ENCODE results near the gene MYO9B. TPM values are rescaled to one million over a fixed set of nuclear protein-coding genes. Genes with fewer than 3 reads are reported as not detected.
"Not testable (repeated sequence)": the region's sequence is repeated elsewhere in the genome, so short reads cannot be mapped to it uniquely, and the experiment has no call there.

MYO9B gene
- total and polyA plus RNA-seq, 9 donors: 18.0 to 55.5 (median 39.7) TPM

GRCh38 chr19:17178291-17178690 is 102.7 kb downstream of the MYO9B start:
- Histone ChIP-seq H3K36me3 (ENCODE audit: control insufficient read depth, insufficient read depth, low read length) (peaks cover 31% of the 10 kb centered on the region), H3K4me1 (ENCODE audit: control insufficient read depth, insufficient read depth, low read length) (no peaks in the 10 kb centered on the region), H3K27ac (ENCODE audit: low read length) (no peak overlapping the region), H3K27me3 (ENCODE audit: control insufficient read depth, insufficient read depth, low read length) (no peaks in the 10 kb centered on the region), H3K9me3 (replicated peaks; ENCODE audit: control insufficient read depth, low read depth, low read length) (no peaks in the 10 kb centered on the region), H3K4me3 (ENCODE audit: low read length) (no peak overlapping the region)
- 78% methylated on average over 3 of the region's 10 CpGs for whole genome bisulfite sequencing (ENCODE audit: insufficient coverage)
- DNase-seq: no peak

- H3K27ac ChIP-seq (ENCODE audit: low read length): no peak overlapping the region
- H3K36me3 ChIP-seq (ENCODE audit: control insufficient read depth, insufficient read depth, low read length): peaks cover 43% of the 10 kb centered on the region
- no peak for DNase-seq
- H3K4me1 ChIP-seq (ENCODE audit: control insufficient read depth, insufficient read depth, low read length): peaks cover 6% of the 10 kb centered on the region
- no peak overlapping the region for H3K4me3 ChIP-seq (ENCODE audit: low read length)
- 54% methylated on average over 20 of the region's 22 CpGs for WGBS (ENCODE audit: insufficient coverage)
- no peaks in the 10 kb centered on the region for H3K27me3 ChIP-seq (ENCODE audit: control insufficient read depth, insufficient read depth, low read length)
- H3K9me3 ChIP-seq (replicated peaks; ENCODE audit: control insufficient read depth, low read depth, low read length): no peaks in the 10 kb centered on the region
Measured at GRCh38 chr19:17180997-17181702, 105.6 kb downstream of the MYO9B start.

- DNase-seq: no peak
- Histone ChIP-seq H3K27ac (ENCODE audit: low read length) (no peak overlapping the region), H3K36me3 (ENCODE audit: control insufficient read depth, insufficient read depth, low read length) (peaks cover 52% of the 10 kb centered on the region), H3K9me3 (replicated peaks; ENCODE audit: control insufficient read depth, low read depth, low read length) (no peaks in the 10 kb centered on the region), H3K4me3 (ENCODE audit: low read length) (no peak overlapping the region), H3K27me3 (ENCODE audit: control insufficient read depth, insufficient read depth, low read length) (no peaks in the 10 kb centered on the region), H3K4me1 (ENCODE audit: control insufficient read depth, insufficient read depth, low read length) (peaks cover 6% of the 10 kb centered on the region)
- 55% methylated on average over 9 of the region's 14 CpGs for WGBS (ENCODE audit: insufficient coverage)
Measured at GRCh38 chr19:17183271-17183761, 107.7 kb downstream of the MYO9B start.

GRCh38 chr19:17183858-17184321 is 108.3 kb downstream of the MYO9B start:
- Histone ChIP-seq H3K27me3 (ENCODE audit: control insufficient read depth, insufficient read depth, low read length) (no peaks in the 10 kb centered on the region), H3K4me1 (ENCODE audit: control insufficient read depth, insufficient read depth, low read length) (peaks cover 6% of the 10 kb centered on the region), H3K36me3 (ENCODE audit: control insufficient read depth, insufficient read depth, low read length) (peaks cover 57% of the 10 kb centered on the region), H3K27ac (ENCODE audit: low read length) (no peak overlapping the region), H3K4me3 (ENCODE audit: low read length) (no peak overlapping the region), H3K9me3 (replicated peaks; ENCODE audit: control insufficient read depth, low read depth, low read length) (no peaks in the 10 kb centered on the region)
- WGBS (ENCODE audit: insufficient coverage): 63% methylated on average over 5 of the region's 11 CpGs
- DNase-seq: peak; percentile 76

GRCh38 chr19:17184371-17184841 is 108.8 kb downstream of the MYO9B start:
- H3K27me3 ChIP-seq (ENCODE audit: control insufficient read depth, insufficient read depth, low read length): no peaks in the 10 kb centered on the region
- no peak for DNase-seq
- peaks cover 62% of the 10 kb centered on the region for H3K36me3 ChIP-seq (ENCODE audit: control insufficient read depth, insufficient read depth, low read length)
- no peak overlapping the region for H3K27ac ChIP-seq (ENCODE audit: low read length)
- WGBS (ENCODE audit: insufficient coverage): 75% methylated on average over 9 of the region's 12 CpGs
- no peaks in the 10 kb centered on the region for H3K9me3 ChIP-seq (replicated peaks; ENCODE audit: control insufficient read depth, low read depth, low read length)
- H3K4me1 ChIP-seq (ENCODE audit: control insufficient read depth, insufficient read depth, low read length): peaks cover 6% of the 10 kb centered on the region
- no peak overlapping the region for H3K4me3 ChIP-seq (ENCODE audit: low read length)

GRCh38 chr19:17185590-17185989 is 110.0 kb downstream of the MYO9B start:
- DNase-seq: no peak
- Histone ChIP-seq H3K36me3 (ENCODE audit: control insufficient read depth, insufficient read depth, low read length) (peaks cover 67% of the 10 kb centered on the region), H3K4me1 (ENCODE audit: control insufficient read depth, insufficient read depth, low read length) (peaks cover 6% of the 10 kb centered on the region), H3K9me3 (replicated peaks; ENCODE audit: control insufficient read depth, low read depth, low read length) (no peaks in the 10 kb centered on the region), H3K4me3 (ENCODE audit: low read length) (no peak overlapping the region), H3K27ac (ENCODE audit: low read length) (no peak overlapping the region), H3K27me3 (ENCODE audit: control insufficient read depth, insufficient read depth, low read length) (no peaks in the 10 kb centered on the region)
- 96% methylated on average over 7 of the region's 8 CpGs for WGBS (ENCODE audit: insufficient coverage)

GRCh38 chr19:17191736-17192135 is 116.2 kb downstream of the MYO9B start:
- not testable (repeated sequence) for H3K27me3 ChIP-seq (ENCODE audit: control insufficient read depth, insufficient read depth, low read length); H3K9me3 ChIP-seq (replicated peaks; ENCODE audit: control insufficient read depth, low read depth, low read length); DNase-seq; H3K4me1 ChIP-seq (ENCODE audit: control insufficient read depth, insufficient read depth, low read length); H3K4me3 ChIP-seq (ENCODE audit: low read length); H3K27ac ChIP-seq (ENCODE audit: low read length)
- peaks cover 75% of the 10 kb centered on the region for H3K36me3 ChIP-seq (ENCODE audit: control insufficient read depth, insufficient read depth, low read length)
- WGBS (ENCODE audit: insufficient coverage): 100% methylated on average over 4 of the region's 6 CpGs

GRCh38 chr19:17192751-17193150 is 117.2 kb downstream of the MYO9B start:
- DNase-seq: no peak
- H3K9me3 ChIP-seq (replicated peaks; ENCODE audit: control insufficient read depth, low read depth, low read length): no peaks in the 10 kb centered on the region
- H3K4me1 ChIP-seq (ENCODE audit: control insufficient read depth, insufficient read depth, low read length): no peaks in the 10 kb centered on the region
- WGBS (ENCODE audit: insufficient coverage): 98% methylated on average over 26 of the region's 26 CpGs
- H3K27ac ChIP-seq (ENCODE audit: low read length): no peak overlapping the region
- H3K36me3 ChIP-seq (ENCODE audit: control insufficient read depth, insufficient read depth, low read length): peaks cover 72% of the 10 kb centered on the region
- H3K27me3 ChIP-seq (ENCODE audit: control insufficient read depth, insufficient read depth, low read length): no peaks in the 10 kb centered on the region
- no peak overlapping the region for H3K4me3 ChIP-seq (ENCODE audit: low read length)

GRCh38 chr19:17194608-17195007 is 119.0 kb downstream of the MYO9B start:
- WGBS (ENCODE audit: insufficient coverage): 98% methylated on average over 7 of the region's 16 CpGs

GRCh38 chr19:17195106-17195505 is 119.5 kb downstream of the MYO9B start:
- WGBS (ENCODE audit: insufficient coverage): 95% methylated on average over 23 of the region's 23 CpGs
- no peaks in the 10 kb centered on the region for H3K9me3 ChIP-seq (replicated peaks; ENCODE audit: control insufficient read depth, low read depth, low read length)
- H3K27me3 ChIP-seq (ENCODE audit: control insufficient read depth, insufficient read depth, low read length): no peaks in the 10 kb centered on the region
- peaks cover 71% of the 10 kb centered on the region for H3K36me3 ChIP-seq (ENCODE audit: control insufficient read depth, insufficient read depth, low read length)
- no peak overlapping the region for H3K4me3 ChIP-seq (ENCODE audit: low read length)
- H3K4me1 ChIP-seq (ENCODE audit: control insufficient read depth, insufficient read depth, low read length): no peaks in the 10 kb centered on the region
- H3K27ac ChIP-seq (ENCODE audit: low read length): no peak overlapping the region
- DNase-seq: no peak

More at GRCh38 chr19:17194608-17195007, 119.0 kb downstream of the MYO9B start:
- peaks cover 71% of the 10 kb centered on the region for H3K36me3 ChIP-seq (ENCODE audit: control insufficient read depth, insufficient read depth, low read length)
- no peaks in the 10 kb centered on the region for H3K27me3 ChIP-seq (ENCODE audit: control insufficient read depth, insufficient read depth, low read length)
- H3K27ac ChIP-seq (ENCODE audit: low read length): no peak overlapping the region
- H3K4me1 ChIP-seq (ENCODE audit: control insufficient read depth, insufficient read depth, low read length): no peaks in the 10 kb centered on the region
- no peak for DNase-seq
- H3K9me3 ChIP-seq (replicated peaks; ENCODE audit: control insufficient read depth, low read depth, low read length): no peaks in the 10 kb centered on the region
- no peak overlapping the region for H3K4me3 ChIP-seq (ENCODE audit: low read length)

Measured in muscle of leg (tissue), 11 donors.